ENCODE results near the gene BEAN1.
"Not testable (repeated sequence)": the region's sequence is repeated elsewhere in the genome, so short reads cannot be mapped to it uniquely, and the experiment has no call there.

Gene BEAN1

GRCh38 chr16:66457888-66458287, 30.8 kb downstream of the BEAN1 start:
- CTCF ChIA-PET, result interaction anchor here (1.3 kb wide), 1 partner anchor 10 kb away, joined by 3 read pairs; no protein-coding TSS in a partner anchor
- POLR2A ChIA-PET, result no interaction called here
- no peak for DNase-seq (ENCODE audit: extremely low spot score)
- TF ChIP-seq CTCF (IDR thresholded peaks at IDR 0.05; ENCODE audit: control extremely low read depth, extremely low read depth, low read depth, missing control alignments), result no peak

- CTCF ChIA-PET, result interaction anchor here (1.3 kb wide), 1 partner anchor 10 kb away, joined by 3 read pairs; no protein-coding TSS in a partner anchor
- no peak for DNase-seq (ENCODE audit: extremely low spot score)
- TF ChIP-seq CTCF (IDR thresholded peaks at IDR 0.05; ENCODE audit: control extremely low read depth, extremely low read depth, low read depth, missing control alignments), result no peak
- POLR2A ChIA-PET, result no interaction called here
Observed at GRCh38 chr16:66458292-66458691, 31.2 kb downstream of the BEAN1 start.

- ChIA-PET CTCF (interaction anchor here (1.3 kb wide), 1 partner anchor 11 kb away, joined by 3 read pairs; no protein-coding TSS in a partner anchor), POLR2A (no interaction called here)
- TF ChIP-seq CTCF (IDR thresholded peaks at IDR 0.05; ENCODE audit: control extremely low read depth, extremely low read depth, low read depth, missing control alignments), result no peak
- DNase-seq (ENCODE audit: extremely low spot score), result no peak
Observed at GRCh38 chr16:66458853-66459252, 31.8 kb downstream of the BEAN1 start.

GRCh38 chr16:66459878-66460277, 32.8 kb downstream of the BEAN1 start:
- ChIA-PET POLR2A (no interaction called here), CTCF (interaction anchor here (1.2 kb wide), 1 partner anchor 53 kb away, joined by 7 read pairs; no protein-coding TSS in a partner anchor)
- TF ChIP-seq CTCF (IDR thresholded peaks at IDR 0.05; ENCODE audit: control extremely low read depth, extremely low read depth, low read depth, missing control alignments), result no peak
- DNase-seq (ENCODE audit: extremely low spot score), result no peak

GRCh38 chr16:66460703-66461102, 33.6 kb downstream of the BEAN1 start:
- POLR2A ChIA-PET, result no interaction called here
- CTCF ChIA-PET, result interaction anchor here (1.2 kb wide), 1 partner anchor 54 kb away, joined by 7 read pairs; no protein-coding TSS in a partner anchor
- no peak for TF ChIP-seq CTCF (IDR thresholded peaks at IDR 0.05; ENCODE audit: control extremely low read depth, extremely low read depth, low read depth, missing control alignments)
- DNase-seq (ENCODE audit: extremely low spot score), result no peak

GRCh38 chr16:66462912-66463311, 35.8 kb downstream of the BEAN1 start:
- TF ChIP-seq CTCF (IDR thresholded peaks at IDR 0.05; ENCODE audit: control extremely low read depth, extremely low read depth, low read depth, missing control alignments), result no peak
- no peak for DNase-seq (ENCODE audit: extremely low spot score)
- ChIA-PET POLR2A (no interaction called here), CTCF (interaction anchor here (1.2 kb wide), 1 partner anchor 19 kb away, joined by 3 read pairs; no protein-coding TSS in a partner anchor)

- POLR2A ChIA-PET, result not testable (repeated sequence)
- CTCF ChIA-PET, result interaction anchor here (0.9 kb wide), 1 partner anchor 10 kb away, joined by 4 read pairs; no protein-coding TSS in a partner anchor
Observed at GRCh38 chr16:66465946-66466345, 38.9 kb downstream of the BEAN1 start.

GRCh38 chr16:66466636-66467035, 39.5 kb downstream of the BEAN1 start:
- CTCF ChIA-PET; DNase-seq (ENCODE audit: extremely low spot score); POLR2A ChIA-PET: not testable (repeated sequence)

More at GRCh38 chr16:66465946-66466345, 38.9 kb downstream of the BEAN1 start:
- DNase-seq (ENCODE audit: extremely low spot score), result not testable (repeated sequence)

All from GM10248 (cell line).